Mesodermal cell (in vitro differentiated cells): Measurements from ENCODE around the gene ATAD5.

Experiments
- H3K27ac ChIP-seq: 2 replicates; pipeline ENCODE4 v1.7.0; 2013; ENCODE audit warnings: mild to moderate bottlenecking, low read depth, low read length, moderate library complexity; ENCODE audit not compliant: severe bottlenecking
- H3K36me3 ChIP-seq: 2 replicates; pipeline ENCODE4 v1.7.1; 2013; ENCODE audit warnings: mild to moderate bottlenecking, low read length, moderate library complexity; ENCODE audit not compliant: control insufficient read depth, insufficient read depth
- H3K4me1 ChIP-seq: one replicate; pipeline ENCODE4 v1.7.1; 2013; ENCODE audit warnings: mild to moderate bottlenecking, low read length; ENCODE audit not compliant: insufficient read depth, control insufficient read depth, poor library complexity, severe bottlenecking
- H3K4me3 ChIP-seq: 2 replicates; pipeline ENCODE4 v1.7.0; 2013; ENCODE audit warnings: low read length, control low read depth, mild to moderate bottlenecking; ENCODE audit not compliant: insufficient read depth, poor library complexity, severe bottlenecking; ENCODE audit errors: extremely low read depth
- H3K9me3 ChIP-seq: 2 replicates; pipeline ENCODE4 v1.7.1; 2013; ENCODE audit warnings: mild to moderate bottlenecking, low read length, moderate library complexity; ENCODE audit not compliant: control insufficient read depth
- WGBS, 2 experiments: methylation state at CpG; one replicate each; pipeline ENCODE4 v1.1.5; 2013; ENCODE audit warnings: missing lambda C conversion rate in 2 of 2; ENCODE audit not compliant: insufficient coverage in 2 of 2; 5-methylcytosine and 5-hydroxymethylcytosine counted together

The ATAD5 gene

GRCh38 chr17:30824002-30824355, 7.8 kb upstream of the ATAD5 start:
- peaks cover 7% of the 10 kb centered on the region for H3K4me1 ChIP-seq
- WGBS, 2 experiments, result 0 to 1% methylated on average over 8 to 11 of the region's 11 CpGs

GRCh38 chr17:30824356-30825145, 7.2 kb upstream of the ATAD5 start, which contains the start of gene CRLF3:
CRLF3 (minus strand) TSS chr17:30824692; CDS start chr17:30824651, 41 bp downstream.
- Histone ChIP-seq H3K4me3 (peak within 1 kb of the TSS; percentile 91), H3K9me3 (no peaks in the 10 kb centered on the region), H3K27ac (peak within 1 kb of the TSS; percentile 74), H3K36me3 (peaks cover 9% of the 10 kb centered on the region), H3K4me1 (peaks cover 7% of the 10 kb centered on the region)
- 8 to 10% methylated on average over 27 to 47 of the region's 75 CpGs for WGBS, 2 experiments

More at GRCh38 chr17:30824002-30824355, 7.8 kb upstream of the ATAD5 start:
- Histone ChIP-seq H3K4me3 (peak overlapping the region; percentile 91), H3K27ac (peak overlapping the region; percentile 74), H3K9me3 (no peaks in the 10 kb centered on the region), H3K36me3 (peaks cover 14% of the 10 kb centered on the region)

GRCh38 chr17:30827082-30827481, 4.7 kb upstream of the ATAD5 start:
- no peaks in the 10 kb centered on the region for H3K36me3 ChIP-seq
- peaks cover 6% of the 10 kb centered on the region for H3K4me1 ChIP-seq
- no peak overlapping the region for H3K4me3 ChIP-seq
- H3K9me3 ChIP-seq, result no peaks in the 10 kb centered on the region
- WGBS, 2 experiments, result 89 to 100% methylated on average over 2 to 3 of the region's 6 CpGs
- no peak overlapping the region for H3K27ac ChIP-seq

- Histone ChIP-seq H3K36me3 (no peaks in the 10 kb centered on the region), H3K4me1 (peaks cover 6% of the 10 kb centered on the region), H3K27ac (no peak overlapping the region), H3K4me3 (no peak overlapping the region), H3K9me3 (no peaks in the 10 kb centered on the region)
- WGBS, 2 experiments, result 78 to 95% methylated on average over 4 of the region's 5 CpGs
Observed at GRCh38 chr17:30829022-30829421, 2.7 kb upstream of the ATAD5 start.

GRCh38 chr17:30831257-30831656, 509 bp upstream of the ATAD5 start:
- Histone ChIP-seq H3K9me3 (no peaks in the 10 kb centered on the region), H3K27ac (peak overlapping the region; percentile 76), H3K36me3 (peaks cover 14% of the 10 kb centered on the region), H3K4me1 (peaks cover 6% of the 10 kb centered on the region), H3K4me3 (peak overlapping the region; percentile 83)
- WGBS, 2 experiments, result 51 to 66% methylated on average over 5 to 10 of the region's 13 CpGs

GRCh38 chr17:30832438-30833124, 815 bp downstream of the ATAD5 start:
- Histone ChIP-seq H3K27ac (peak overlapping the region; percentile 76), H3K9me3 (no peaks in the 10 kb centered on the region), H3K36me3 (peaks cover 24% of the 10 kb centered on the region), H3K4me3 (peak overlapping the region; percentile 83), H3K4me1 (peaks cover 6% of the 10 kb centered on the region)
- WGBS, 2 experiments, result 2 to 5% methylated on average over 13 to 14 of the region's 15 CpGs

- Histone ChIP-seq H3K4me1 (no peaks in the 10 kb centered on the region), H3K36me3 (peaks cover 73% of the 10 kb centered on the region), H3K9me3 (no peaks in the 10 kb centered on the region), H3K27ac (no peak overlapping the region), H3K4me3 (no peak overlapping the region)
- 95 to 100% methylated on average over 1 to 4 of the region's 5 CpGs for WGBS, 2 experiments
Observed at GRCh38 chr17:30838202-30838807, 6.5 kb downstream of the ATAD5 start.

GRCh38 chr17:30840771-30841170, 9.0 kb downstream of the ATAD5 start:
- 93 to 98% methylated on average over 6 to 7 of the region's 7 CpGs for WGBS, 2 experiments
- Histone ChIP-seq H3K4me1 (no peaks in the 10 kb centered on the region), H3K4me3 (no peak overlapping the region), H3K36me3 (peaks cover 84% of the 10 kb centered on the region), H3K9me3 (no peaks in the 10 kb centered on the region), H3K27ac (no peak overlapping the region)

GRCh38 chr17:30848021-30848420, 16.3 kb downstream of the ATAD5 start:
- H3K27ac ChIP-seq, result no peak overlapping the region
- no peaks in the 10 kb centered on the region for H3K4me1 ChIP-seq
- H3K9me3 ChIP-seq, result no peaks in the 10 kb centered on the region
- H3K4me3 ChIP-seq, result no peak overlapping the region
- 96 to 98% methylated on average over 4 to 6 of the region's 6 CpGs for WGBS, 2 experiments
- H3K36me3 ChIP-seq, result peaks cover 69% of the 10 kb centered on the region

- Histone ChIP-seq H3K4me1 (no peaks in the 10 kb centered on the region), H3K27ac (no peak overlapping the region), H3K4me3 (no peak overlapping the region), H3K9me3 (no peaks in the 10 kb centered on the region), H3K36me3 (peaks cover 74% of the 10 kb centered on the region)
- 85 to 100% methylated on average over 2 to 3 of the region's 3 CpGs for WGBS, 2 experiments
Observed at GRCh38 chr17:30854146-30854545, 22.4 kb downstream of the ATAD5 start.
